ENCODE data around the gene KRT6A.

GRCh38 chr12:52541709-52542108, 48.7 kb upstream of the KRT6A start:
- TF ChIP-seq CTCF (conservative IDR thresholded peaks at IDR 0.05; ENCODE audit: low read depth, low read length) (no peak), EZH2 (IDR thresholded peaks at IDR 0.05; ENCODE audit: borderline replicate concordance, low read depth, low read length, poor library complexity, severe bottlenecking) (no peak)

All from A673 (cell line).